Measurements from ENCODE around the gene HYLS1.

- TF ChIP-seq CTCF (IDR thresholded peaks at IDR 0.05), result no peak
- TF ChIP-seq HMGXB4 (CRISPR knock-in tag; IDR thresholded peaks at IDR 0.05; ENCODE audit: borderline replicate concordance), result no peak
- no peak for TF ChIP-seq MAX (IDR thresholded peaks at IDR 0.05)
- TF ChIP-seq EP300 (IDR thresholded peaks at IDR 0.05), result no peak
- no peak for TF ChIP-seq RAD21 (conservative IDR thresholded peaks at IDR 0.05 in 1 of 2, IDR thresholded peaks at IDR 0.05 in 1 of 2)
- TF ChIP-seq NPAS2 (CRISPR knock-in tag; IDR thresholded peaks at IDR 0.05; ENCODE audit: borderline replicate concordance), result no peak
Measured at GRCh38 chr11:125886997-125887372, 483 bp upstream of the HYLS1 start.
